Uterus (tissue), 4 donors: ENCODE measurements around the gene CHID1. TPM values are rescaled to one million over a fixed set of nuclear protein-coding genes. Genes with fewer than 3 reads are reported as not detected.
A peak's percentile ranks its signal among the peaks of the same experiment; 100 is the strongest.

Source experiments
- DNase-seq, 2 donors: peaks; one replicate each; pipeline ENCODE4 v3.0.0-alpha.2; 2019 to 2020
- H3K27ac ChIP-seq, 2 donors: fragments of 200-600 bp; sonication (generic); 1 replicate in 1 of 2; 2 replicates in 1 of 2; pipeline ENCODE4 v1.5.1; 2016 to 2018
- H3K27me3 ChIP-seq, 2 donors: fragments of 200-600 bp; sonication (generic); one replicate each; pipeline ENCODE4 v1.5.1; 2018 to 2019; ENCODE audit warnings: control low read depth in 1 of 2
- H3K36me3 ChIP-seq, 2 donors: fragments of 200-600 bp; sonication (generic); one replicate each; pipeline ENCODE4 v1.5.1; 2019; ENCODE audit warnings: control low read depth in 1 of 2
- H3K4me1 ChIP-seq, 2 donors: fragments of 200-600 bp; sonication (generic); one replicate each; pipeline ENCODE4 v1.5.1; 2018 to 2019; ENCODE audit warnings: control low read depth in 1 of 2
- H3K4me3 ChIP-seq, 2 donors: fragments of 200-600 bp; sonication (generic); 1 replicate in 1 of 2; 2 replicates in 1 of 2; pipeline ENCODE4 v1.5.1; 2018 to 2019; ENCODE audit warnings: mild to moderate bottlenecking in 1 of 2
- H3K9me3 ChIP-seq, 2 donors: fragments of 200-600 bp; sonication (generic); one replicate each; pipeline ENCODE4 v1.5.1; 2019; ENCODE audit warnings: control low read depth in 1 of 2
- POLR2A ChIP-seq, 2 donors: fragments of 450-650 bp; IDR thresholded peaks; one replicate each; pipeline ENCODE4 v1.6.1; 2016; ENCODE audit warnings: antibody characterized with exemption in 2 of 2, mild to moderate bottlenecking in 1 of 2, moderate library complexity in 1 of 2
- intact Hi-C: fragments of 100-400 bp; cut with DNase I; formaldehyde crosslinking; loops from one replicate; pipeline ENCODE4 v1.15.1; 2023; ENCODE audit warnings: low total_unique reads
- total RNA-seq, 4 donors: library from RNA; depleted of rRNA in 3 of 4; stranded (reverse); fragments of >200 nt in 3 of 4; gene quantifications; one replicate each; pipeline versions ENCODE4 v1.1.0 to v1.2.4, GENCODE V29; 2014 to 2023
- TF ChIP-seq, protein P1 (sequence below), 4 experiments: fragments of 200-600 bp in 2 of 4; fragments of 450-650 bp in 2 of 4; sonication (generic) in 2 of 4; IDR thresholded peaks; one replicate each; pipeline ENCODE4 v1.5.1; 2016 to 2019; ENCODE audit warnings: antibody characterized with exemption in 4 of 4, mild to moderate bottlenecking in 2 of 4, moderate library complexity in 1 of 4
- donor health status: DM: yes; HTN: yes; CAD: no.

Gene CHID1
- total RNA-seq, 4 donors from 2014 or later, result 20.3 to 57.9 (median 48.4) TPM

DNA sequence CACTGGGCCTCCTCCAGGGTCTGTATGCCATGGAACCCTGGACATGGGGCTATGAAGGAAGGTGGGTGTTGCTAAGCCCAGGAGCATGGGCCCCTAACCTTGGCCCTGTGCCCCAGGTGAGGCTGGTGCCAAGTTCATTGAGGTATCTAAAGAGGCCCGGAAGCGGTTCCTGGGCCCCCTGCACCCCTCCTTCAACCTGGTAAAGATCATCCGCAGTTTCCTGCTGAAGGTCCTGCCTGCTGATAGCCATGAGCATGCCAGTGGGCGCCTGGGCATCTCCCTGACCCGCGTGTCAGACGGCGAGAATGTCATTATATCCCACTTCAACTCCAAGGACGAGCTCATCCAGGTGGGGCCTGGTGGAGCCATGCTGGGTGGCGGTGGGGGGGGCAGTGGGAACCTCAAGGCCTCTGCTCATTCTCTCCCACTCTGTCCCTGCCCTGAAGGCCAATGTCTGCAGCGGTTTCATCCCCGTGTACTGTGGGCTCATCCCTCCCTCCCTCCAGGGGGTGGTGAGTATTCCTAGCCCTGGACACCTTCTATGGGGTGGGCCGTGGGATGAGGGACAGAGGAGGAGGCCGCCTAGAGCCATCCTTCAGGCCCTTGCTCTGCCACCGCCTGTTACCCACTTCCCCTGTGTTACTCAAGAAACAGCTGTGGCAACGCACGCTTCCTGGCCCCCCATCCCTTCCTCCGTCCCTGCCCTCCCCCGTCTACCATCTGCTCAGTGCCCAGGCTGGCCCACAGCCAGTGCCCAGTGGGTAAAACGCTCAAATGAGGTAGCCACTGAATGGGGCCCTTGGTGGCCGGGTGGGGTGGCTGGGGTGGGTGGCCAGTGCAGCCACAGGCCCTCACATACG is 88.9 kb downstream of the CHID1 start:
- Histone ChIP-seq H3K4me1 (peaks cover 0 to 22% of the 10 kb centered on the region in 2 donors), H3K36me3 (no peaks in the 10 kb centered on the region), H3K4me3 (no peak overlapping the region), H3K27me3 (peaks cover 0 to 9% of the 10 kb centered on the region in 2 donors), H3K27ac (no peak overlapping the region), H3K9me3 (no peaks in the 10 kb centered on the region)
- intact Hi-C loops, result no loop called here
- TF ChIP-seq POLR2A (IDR thresholded peaks at IDR 0.05), result no peak
- TF ChIP-seq, protein P1, sequence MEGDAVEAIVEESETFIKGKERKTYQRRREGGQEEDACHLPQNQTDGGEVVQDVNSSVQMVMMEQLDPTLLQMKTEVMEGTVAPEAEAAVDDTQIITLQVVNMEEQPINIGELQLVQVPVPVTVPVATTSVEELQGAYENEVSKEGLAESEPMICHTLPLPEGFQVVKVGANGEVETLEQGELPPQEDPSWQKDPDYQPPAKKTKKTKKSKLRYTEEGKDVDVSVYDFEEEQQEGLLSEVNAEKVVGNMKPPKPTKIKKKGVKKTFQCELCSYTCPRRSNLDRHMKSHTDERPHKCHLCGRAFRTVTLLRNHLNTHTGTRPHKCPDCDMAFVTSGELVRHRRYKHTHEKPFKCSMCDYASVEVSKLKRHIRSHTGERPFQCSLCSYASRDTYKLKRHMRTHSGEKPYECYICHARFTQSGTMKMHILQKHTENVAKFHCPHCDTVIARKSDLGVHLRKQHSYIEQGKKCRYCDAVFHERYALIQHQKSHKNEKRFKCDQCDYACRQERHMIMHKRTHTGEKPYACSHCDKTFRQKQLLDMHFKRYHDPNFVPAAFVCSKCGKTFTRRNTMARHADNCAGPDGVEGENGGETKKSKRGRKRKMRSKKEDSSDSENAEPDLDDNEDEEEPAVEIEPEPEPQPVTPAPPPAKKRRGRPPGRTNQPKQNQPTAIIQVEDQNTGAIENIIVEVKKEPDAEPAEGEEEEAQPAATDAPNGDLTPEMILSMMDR (IDR thresholded peaks at IDR 0.05), result no peak
- no peak for DNase-seq

DNA sequence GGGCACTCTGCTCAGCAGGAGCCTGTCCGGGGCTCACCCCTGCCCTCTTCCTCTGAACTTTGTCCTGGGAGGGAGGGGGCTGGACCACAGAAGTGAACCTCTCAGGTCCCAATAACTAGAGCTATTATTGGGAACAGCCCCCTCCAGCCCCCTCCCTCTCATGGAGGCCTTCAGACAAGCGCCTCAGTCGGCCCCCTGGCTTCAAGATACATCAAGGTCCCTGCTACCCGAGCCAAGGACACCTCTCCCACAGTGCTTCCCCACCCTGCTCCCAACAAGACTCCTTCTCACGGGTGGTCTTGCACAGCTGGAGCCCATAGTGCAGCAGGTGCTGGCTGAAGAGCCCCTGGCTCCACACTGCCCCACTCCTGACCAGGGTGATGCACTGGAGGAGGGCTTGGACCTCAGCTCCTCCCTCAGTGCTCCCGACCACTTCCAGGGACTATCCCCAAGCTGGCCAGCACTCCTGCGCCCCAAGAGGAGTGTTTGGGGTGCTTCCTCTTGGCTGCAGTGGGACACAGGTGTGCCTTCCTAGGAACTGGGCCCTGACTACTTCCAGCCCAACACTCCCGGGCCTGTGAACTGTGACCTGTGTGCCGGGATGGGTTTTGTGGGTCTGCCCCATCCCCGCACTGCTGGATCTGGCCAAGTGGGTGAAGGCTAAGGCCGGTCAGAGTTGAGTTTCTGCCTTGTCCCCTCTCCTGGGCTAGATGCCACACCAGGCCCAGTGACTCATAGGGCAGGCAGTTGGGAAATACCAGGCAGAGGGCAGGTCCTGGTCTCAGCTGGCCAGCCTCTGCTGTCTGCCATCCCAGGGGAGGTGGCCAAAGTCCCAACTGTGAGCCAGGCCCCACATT is 89.7 kb downstream of the CHID1 start:
- peak overlapping the region; percentile 85 to 98 for H3K27ac ChIP-seq
- DNase-seq, result no peak
- peak overlapping the region; percentile 46 to 99 for H3K4me3 ChIP-seq
- H3K27me3 ChIP-seq, result peaks cover 0 to under 1% of the 10 kb centered on the region in 2 donors
- no peak for TF ChIP-seq POLR2A (IDR thresholded peaks at IDR 0.05)
- TF ChIP-seq, protein P1 (IDR thresholded peaks at IDR 0.05), result no peak
- no peaks in the 10 kb centered on the region for H3K9me3 ChIP-seq
- H3K36me3 ChIP-seq, result no peaks in the 10 kb centered on the region
- intact Hi-C loops, result no loop called here
- peaks cover 0 to 21% of the 10 kb centered on the region in 2 donors for H3K4me1 ChIP-seq

DNA sequence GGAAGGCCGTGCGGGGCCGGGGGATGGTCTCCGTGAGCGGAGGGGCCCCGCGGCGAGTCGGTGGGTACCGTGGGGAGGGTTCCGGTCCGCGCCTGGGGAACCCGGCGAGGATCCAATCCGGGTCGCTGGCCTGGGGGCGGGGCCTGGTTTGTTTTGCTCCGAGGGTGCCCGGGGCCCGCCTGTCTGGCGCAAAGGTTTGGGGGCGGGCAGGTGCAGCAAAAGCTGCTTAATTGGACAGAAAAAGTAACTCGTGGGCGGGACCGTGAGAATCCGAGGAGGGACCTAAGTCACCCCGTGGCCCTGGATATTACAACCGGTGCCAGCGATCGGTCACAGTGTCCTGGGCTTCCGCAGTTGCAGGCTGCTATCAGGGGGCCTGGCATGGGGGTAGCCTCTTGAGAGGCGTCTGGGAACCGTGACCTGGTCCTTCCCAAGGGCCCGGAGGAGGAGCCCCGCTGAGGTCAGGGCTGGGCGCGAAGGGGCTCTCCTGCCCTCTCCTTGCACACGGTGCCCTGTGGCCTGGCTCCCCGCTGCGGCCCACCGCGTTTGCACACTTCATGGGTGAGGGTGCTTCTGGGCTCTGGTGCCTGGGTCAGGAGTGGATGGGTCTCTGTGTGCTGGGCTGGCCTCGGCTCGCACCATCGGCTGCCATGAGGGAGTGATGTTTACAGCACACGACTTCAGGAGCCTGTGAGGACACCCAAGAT is 90.5 kb downstream of the CHID1 start:
- no peaks in the 10 kb centered on the region for H3K9me3 ChIP-seq
- TF ChIP-seq, protein P1 (IDR thresholded peaks at IDR 0.05), result no peak
- TF ChIP-seq POLR2A (IDR thresholded peaks at IDR 0.05), result peak in 1 of 2 donors; percentile 32
- intact Hi-C loops, result no loop called here
- DNase-seq, result peak; percentile 76 to 86
- peak overlapping the region; percentile 85 to 98 for H3K27ac ChIP-seq
- no peaks in the 10 kb centered on the region for H3K27me3 ChIP-seq
- H3K4me1 ChIP-seq, result peaks cover 0 to 21% of the 10 kb centered on the region in 2 donors
- H3K36me3 ChIP-seq, result no peaks in the 10 kb centered on the region
- H3K4me3 ChIP-seq, result peak overlapping the region; percentile 46 to 99

DNA sequence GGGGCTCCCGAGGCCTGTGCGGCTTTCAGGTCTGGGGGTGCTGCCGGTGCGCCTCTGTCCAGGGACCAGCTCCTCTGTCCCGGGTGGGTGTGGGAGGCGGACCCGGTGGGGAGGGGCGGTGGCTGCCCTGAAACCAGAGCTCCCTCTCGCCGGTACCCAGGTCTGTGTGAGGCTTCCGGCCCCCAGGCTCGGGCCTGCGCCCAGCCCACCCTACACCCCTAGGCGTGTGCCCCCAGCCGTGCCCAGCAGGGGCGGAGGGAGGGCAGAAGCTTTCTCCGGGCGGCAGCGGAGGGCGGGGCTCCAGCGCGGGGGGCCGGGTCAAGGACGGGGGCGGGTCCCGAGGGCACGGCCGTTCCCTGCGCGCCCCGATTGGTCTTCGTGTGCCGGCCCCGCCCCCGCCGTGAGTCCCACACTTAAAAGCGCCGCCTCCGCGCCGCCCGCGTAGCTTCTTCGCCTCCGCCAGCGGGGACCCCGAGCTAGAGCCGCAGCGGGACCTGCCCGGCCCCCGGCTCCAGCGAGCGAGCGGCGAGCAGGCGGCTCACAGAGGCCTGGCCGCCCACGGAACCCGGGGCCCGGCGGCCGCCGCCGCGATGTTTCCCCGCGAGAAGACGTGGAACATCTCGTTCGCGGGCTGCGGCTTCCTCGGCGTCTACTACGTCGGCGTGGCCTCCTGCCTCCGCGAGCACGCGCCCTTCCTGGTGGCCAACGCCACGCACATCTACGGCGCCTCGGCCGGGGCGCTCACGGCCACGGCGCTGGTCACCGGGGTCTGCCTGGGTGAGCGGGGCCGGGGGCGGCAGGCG is 91.3 kb downstream of the CHID1 start:
- no peaks in the 10 kb centered on the region for H3K9me3 ChIP-seq
- no peaks in the 10 kb centered on the region for H3K27me3 ChIP-seq
- intact Hi-C loops, result no loop called here
- DNase-seq, result peak; percentile 90 to 92
- TF ChIP-seq POLR2A (IDR thresholded peaks at IDR 0.05), result peak; percentile 65 to 87
- TF ChIP-seq, protein P1 (IDR thresholded peaks at IDR 0.05), result peak in 3 of 4 experiments; percentile 17 to 29 (median 27)
- peaks cover 0 to 21% of the 10 kb centered on the region in 2 donors for H3K4me1 ChIP-seq
- no peaks in the 10 kb centered on the region for H3K36me3 ChIP-seq
- peak overlapping the region; percentile 46 to 99 for H3K4me3 ChIP-seq
- peak overlapping the region; percentile 85 to 98 for H3K27ac ChIP-seq
